Activated CD4-positive, alpha-beta T cell treated with anti-CD3 and anti-CD28 coated beads, Interleukin-2, amount 50 U/mL, for 4 hours (primary cell): ENCODE results near the gene ENDOV.

ENCODE experiments used
- DNase-seq, 2 experiments: peaks; one replicate each; pipeline ENCODE4 v3.0.0-alpha.2; 2020

ENDOV gene

DNA sequence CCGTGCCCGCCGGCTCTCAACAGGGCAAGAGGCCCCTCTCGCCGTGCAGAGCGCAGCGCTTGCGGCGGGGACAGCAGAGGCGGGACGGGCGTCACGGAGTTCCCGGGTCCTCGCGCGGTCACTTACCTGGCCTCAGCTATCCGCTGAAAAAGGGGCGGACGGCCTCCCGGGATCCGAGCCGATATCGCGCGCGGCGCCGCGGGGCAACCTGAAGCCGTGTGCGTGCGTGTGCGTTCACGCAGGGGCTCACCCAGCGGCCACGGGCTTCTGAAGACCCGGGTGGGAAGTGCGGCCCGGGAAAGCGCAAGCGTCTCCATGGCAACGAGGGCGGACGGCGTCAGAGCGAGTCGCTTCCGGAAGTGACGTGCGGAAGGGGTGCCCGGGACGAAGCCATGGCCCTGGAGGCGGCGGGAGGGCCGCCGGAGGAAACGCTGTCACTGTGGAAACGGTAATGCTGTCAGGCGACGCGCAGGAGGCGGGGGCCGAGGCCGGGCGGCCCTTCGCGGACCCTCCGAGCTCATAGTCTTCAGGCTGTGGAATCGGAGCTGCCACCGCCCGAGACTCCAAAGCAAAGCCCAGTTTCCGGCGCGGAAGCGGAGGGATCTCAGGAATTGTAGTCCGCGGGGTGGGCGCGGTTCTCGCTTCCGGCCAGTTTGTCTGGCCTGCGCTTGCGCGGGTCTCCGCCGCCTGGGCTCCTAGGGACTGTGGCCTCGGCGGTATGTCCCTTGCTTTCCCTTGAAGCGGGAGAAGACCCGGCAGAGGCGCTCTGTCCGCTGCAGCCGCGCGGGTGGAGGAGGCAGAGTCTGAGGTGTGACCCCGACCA lies at the start of gene ENDOV:
Gene ENDOV, plus strand, starts transcription at position 365 of the 823 bp plus-strand sequence. Its CDS starts 28 bp downstream, at position 393.
- DNase-seq = peak; percentile 91 to 92

GRCh38 chr17:80365983-80366382 lies 49.0 kb upstream of the ENDOV start:
- DNase-seq = no peak

- DNase-seq = no peak
These were observed 47.5 kb upstream of the ENDOV start for GRCh38 chr17:80367503-80367902.

GRCh38 chr17:80371196-80371595 lies 43.8 kb upstream of the ENDOV start:
- DNase-seq = no peak

DNA sequence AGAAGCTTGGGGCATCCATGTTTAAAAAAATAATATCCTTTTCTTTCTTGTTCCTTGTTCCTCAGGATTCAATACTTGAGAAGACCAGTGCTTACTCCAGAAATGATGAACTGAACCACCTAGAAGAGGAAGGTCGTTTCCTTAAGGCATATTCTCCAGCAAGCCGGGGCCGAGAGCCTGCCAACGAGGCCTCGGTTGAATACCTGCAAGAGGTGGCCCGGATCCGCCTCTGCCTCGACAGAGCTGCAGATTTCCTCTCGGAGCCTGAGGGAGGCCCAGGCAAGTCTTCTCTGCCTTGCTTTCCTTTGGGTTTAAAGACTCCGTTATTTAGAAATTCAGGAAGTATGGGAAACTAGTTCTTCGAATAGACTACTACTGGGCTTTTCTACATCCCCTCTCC lies 42.5 kb upstream of the ENDOV start:
- DNase-seq = no peak

GRCh38 chr17:80372922-80373570 lies 41.9 kb upstream of the ENDOV start:
- DNase-seq = no peak

DNA sequence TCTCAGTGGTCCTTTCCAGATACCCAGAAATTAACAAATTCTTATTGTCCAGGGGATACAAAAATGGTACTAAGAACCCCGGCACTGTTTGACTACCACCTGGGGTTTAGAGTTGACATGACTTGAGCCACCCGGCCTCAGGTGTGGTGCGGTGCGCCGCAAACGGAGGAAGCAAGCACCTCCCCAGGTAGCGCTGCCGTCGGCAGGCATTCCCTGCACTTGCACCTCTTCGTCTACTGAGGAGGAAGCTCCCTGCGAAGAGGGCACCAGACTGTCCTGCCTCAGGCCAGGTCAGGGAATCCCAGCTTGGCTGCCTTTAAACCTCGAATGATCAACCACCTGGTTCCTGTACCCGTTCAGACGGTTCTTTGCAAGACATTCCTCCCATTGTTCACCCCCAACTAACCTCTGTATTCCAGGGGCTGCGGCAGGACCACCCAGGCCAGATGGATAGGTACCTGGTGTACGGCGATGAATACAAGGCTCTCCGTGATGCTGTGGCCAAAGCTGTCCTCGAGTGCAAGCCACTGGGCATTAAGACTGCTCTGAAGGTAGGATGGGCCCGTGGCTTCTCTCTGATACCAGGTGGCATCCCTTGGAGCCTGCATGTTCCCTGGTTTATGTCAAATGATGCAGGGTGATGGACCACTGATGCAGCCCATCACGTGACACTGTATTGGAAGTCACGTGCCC lies 40.8 kb upstream of the ENDOV start:
- DNase-seq = no peak

- DNase-seq = no peak
These were observed 40.0 kb upstream of the ENDOV start for GRCh38 chr17:80374732-80375585.

GRCh38 chr17:80376531-80376930 lies 38.4 kb upstream of the ENDOV start:
- no peak for DNase-seq

DNA sequence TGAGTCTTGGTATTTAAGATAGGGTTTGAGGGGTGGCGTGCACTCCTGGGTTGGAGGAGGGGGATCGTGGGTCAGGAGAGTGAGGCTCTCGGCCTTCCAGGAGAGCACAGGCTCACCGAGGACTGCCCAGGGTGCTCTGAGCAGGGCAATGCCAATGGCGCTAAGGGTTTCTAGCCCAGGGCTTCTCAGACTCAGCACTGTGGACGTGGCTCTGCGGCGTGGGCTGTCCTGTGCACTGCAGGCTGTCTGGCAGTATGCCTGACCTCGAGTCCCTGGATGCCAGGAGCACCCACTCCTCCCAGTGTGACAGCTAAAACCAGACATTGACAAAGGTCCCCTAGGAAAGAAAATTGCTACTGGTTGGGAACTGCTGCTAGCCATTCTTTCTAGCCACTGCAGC lies 37.2 kb upstream of the ENDOV start:
- no peak for DNase-seq

DNA sequence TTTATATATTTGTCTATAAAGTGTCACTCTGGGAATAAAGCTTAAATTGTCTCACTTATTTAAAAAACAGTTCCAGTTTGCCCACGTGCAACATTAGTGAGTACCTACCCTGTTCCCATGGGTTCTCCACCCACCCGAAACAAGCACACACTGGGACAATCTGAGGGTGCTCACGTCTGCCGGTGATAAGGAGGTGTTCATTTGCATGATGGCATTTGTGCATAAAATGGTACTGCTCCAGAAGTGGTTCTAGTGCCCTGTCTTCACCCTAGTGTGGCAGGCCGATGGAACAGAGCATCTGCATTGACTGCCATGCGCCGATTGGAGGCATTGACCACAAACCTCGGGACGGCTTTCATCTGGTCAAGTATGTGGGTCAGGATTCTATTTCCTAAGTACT lies 35.6 kb upstream of the ENDOV start:
- no peak for DNase-seq

DNA sequence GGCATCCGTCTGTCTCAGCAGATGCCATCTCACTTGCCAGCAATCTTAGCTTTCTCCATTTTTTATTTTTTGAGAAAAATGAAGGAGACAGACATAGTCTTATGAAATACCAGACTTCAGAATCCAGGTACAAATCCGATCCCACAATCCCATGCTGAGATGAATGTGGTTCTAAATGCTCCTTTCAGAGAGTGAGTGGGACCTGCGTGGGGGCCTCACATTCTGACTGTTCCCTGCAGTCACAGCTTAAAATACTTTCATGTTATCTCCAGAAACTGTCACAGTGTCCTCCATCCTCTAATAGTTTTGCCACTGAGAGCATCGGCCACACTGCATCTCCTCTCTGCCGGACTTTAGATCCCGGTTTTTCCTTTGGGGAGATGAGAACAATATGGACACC lies 34.9 kb upstream of the ENDOV start:
- DNase-seq = no peak

- DNase-seq = no peak
These were observed 34.4 kb upstream of the ENDOV start for GRCh38 chr17:80380555-80381002.

DNA sequence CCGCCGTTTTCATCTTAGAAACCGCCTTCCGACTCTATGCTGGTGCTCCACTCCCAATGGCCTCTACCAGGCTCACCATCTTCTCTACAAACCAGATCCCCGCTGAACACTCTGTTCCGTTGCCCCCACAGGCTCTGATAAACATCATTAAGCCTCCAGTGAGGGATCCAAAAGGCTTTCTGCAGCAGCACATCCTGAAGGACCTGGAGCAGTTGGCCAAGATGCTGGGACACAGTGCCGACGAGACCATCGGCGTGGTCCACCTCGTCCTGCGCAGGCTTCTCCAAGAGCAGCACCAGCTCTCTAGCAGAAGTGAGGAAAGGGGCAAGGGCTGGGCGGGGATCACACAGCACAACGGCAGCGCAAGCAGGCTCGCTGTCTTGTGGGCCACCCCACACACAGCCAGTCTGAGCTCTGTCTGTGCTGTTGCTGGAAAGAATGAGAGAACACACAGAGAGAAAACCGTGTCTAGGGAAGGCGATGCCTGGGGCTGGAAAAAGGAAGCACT lies 33.5 kb upstream of the ENDOV start:
- DNase-seq = no peak

- no peak for DNase-seq
These were observed 32.5 kb upstream of the ENDOV start for GRCh38 chr17:80382446-80382845.

GRCh38 chr17:80382956-80383355 lies 32.0 kb upstream of the ENDOV start:
- DNase-seq = no peak

DNA sequence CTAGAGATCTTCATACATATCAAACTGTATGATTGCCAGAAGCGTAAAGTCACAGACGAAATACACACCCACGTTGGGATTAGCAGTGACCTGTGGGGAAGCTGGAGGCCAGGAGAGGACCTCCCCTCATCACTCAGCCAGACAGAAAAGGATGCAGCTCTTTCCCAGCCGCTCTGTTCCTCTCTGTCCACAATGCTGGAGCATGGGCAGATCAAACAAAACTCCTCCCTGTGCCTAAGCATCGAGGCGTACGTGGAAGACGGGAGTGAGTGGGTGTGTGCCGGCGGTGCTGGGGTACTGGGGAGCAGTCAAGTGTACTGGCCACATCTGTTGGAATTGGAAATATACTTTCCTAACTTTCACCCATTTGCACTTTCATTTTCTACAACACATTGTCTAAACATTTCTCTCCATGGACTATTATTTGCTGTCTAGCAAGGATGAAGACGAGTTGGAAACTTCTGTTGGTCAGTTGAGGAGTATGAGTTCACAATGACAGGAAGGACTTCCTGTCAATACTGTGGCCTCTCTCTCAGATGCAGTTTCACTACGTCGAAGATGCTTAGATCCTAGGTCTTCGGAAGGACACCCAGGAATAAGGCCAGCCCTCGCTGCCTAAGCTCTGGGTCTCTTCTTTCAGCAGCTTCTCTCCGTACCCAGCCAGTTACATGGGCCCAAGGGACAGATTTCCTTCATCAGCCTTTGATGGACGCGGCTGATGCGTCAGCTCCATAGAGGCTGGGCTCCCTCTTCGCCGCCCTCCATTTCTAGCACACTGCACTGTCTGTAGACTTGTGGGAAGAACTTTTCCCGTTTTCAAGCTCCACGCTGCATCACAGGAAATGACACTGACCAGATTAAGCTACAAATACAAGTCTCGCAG lies 30.6 kb upstream of the ENDOV start:
- no peak for DNase-seq

GRCh38 chr17:80385046-80385445 lies 29.9 kb upstream of the ENDOV start:
- no peak for DNase-seq

DNA sequence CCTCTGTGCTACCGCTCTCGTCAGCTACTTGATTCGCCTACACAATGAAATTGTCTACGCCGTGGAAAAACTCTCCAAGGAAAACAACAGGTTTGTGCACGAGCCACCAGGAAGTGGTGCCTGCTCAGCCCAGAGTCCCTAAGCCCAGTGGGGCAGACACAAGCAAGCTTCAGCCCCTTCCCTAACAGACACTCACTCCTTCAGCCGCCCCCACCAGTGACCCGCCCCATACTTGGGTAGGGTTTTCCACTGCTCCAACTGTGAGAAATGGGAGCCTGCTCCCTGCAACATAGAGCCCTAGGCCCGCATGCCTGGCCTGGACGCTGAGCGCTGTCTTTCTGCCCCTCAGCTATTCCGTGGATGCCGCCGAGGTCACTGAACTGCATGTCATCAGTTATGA lies 28.6 kb upstream of the ENDOV start:
- no peak for DNase-seq

- no peak for DNase-seq
These were observed 27.9 kb upstream of the ENDOV start for GRCh38 chr17:80387071-80387470.

DNA sequence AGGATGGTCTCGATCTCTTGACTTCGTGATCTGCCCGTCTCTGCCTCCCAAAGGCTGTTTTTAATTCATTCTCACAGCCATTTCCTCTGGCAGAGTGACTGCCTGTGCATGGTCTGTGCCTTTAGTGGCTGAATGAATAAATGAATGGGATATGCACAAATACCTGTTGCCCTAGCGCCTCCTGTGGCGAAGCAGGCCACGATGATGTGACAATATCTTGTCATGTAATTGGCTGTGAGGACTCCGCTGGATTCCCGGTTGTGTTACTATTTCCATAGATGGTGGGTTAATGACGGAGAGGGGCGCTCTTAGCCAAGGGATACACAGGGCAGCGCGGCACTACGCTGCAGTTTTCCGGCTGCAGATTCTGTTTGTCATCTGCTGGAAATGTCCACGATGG lies 26.8 kb upstream of the ENDOV start:
- DNase-seq = no peak

- DNase-seq = no peak
These were observed 26.4 kb upstream of the ENDOV start for GRCh38 chr17:80388601-80389000.
